HG03280 (cell line): ENCODE results near the gene CCDC60.

Source experiments
- ATAC-seq: cut with Tn5 transposase; IDR thresholded peaks from one replicate; pipeline ENCODE4 v1.9.1; 2021; ENCODE audit warnings: mild to moderate bottlenecking, moderate library complexity; ENCODE audit not compliant: unreplicated experiment

The CCDC60 gene

DNA sequence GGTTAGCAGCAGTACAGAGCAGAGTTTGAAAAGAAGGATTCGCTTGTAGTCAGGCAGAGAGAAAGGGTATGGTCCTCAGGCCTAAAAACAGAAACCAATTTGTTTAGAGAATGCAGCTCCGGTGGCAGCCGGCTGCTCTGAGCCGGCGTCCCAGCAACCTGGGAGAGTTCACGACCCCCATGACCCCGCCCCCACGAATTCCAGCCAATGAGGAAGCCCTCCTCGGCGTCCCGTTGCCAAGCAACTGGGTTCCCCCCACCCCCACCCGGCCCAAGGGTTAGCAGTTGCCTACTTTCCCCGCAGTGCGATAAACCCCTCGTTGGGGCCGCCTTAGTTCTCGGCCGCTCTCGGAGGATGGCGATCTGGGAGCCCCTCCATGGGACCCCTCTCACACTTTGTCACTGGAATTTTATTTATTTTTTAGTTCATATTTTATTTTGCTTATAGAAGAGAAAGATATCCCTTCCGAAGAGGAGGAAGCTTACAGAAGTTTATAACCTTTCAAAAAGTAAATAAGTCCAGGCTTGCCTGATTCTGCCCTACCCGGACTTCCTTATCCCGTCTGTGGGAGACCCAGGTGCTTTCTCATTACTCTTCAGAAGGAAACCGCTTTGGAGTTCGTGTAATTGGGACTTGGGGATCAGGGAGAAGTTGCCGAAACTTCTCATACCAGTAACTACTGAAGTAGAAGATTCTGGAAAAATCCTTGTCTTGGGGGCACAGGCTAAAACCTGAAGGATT, at the start of gene CCDC60:
Gene CCDC60 (plus strand): TSS at position 300 of the 741 bp plus-strand sequence. CDS start 448 bp downstream, outside the sequence.
- no peak for ATAC-seq

DNA sequence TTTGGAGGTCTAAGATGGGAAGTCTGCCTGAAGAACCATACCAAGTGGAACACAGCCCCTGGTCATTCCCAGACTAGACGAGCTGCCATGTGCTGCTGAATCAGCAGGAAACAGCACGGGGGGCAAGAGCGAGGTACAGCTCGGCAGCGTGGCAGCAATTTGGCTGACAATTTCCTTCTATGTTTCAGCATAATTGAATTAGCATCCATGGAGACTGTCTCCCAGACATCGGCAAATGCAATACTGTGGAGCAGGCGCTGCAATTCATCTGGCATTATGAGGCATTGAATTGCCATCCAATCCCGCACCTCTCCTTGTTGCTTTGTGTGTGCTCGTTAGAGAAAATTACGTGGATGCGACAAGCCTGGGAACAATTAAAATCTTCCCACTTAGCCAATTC, 46.0 kb upstream of the CCDC60 start:
- ATAC-seq: no peak

- ATAC-seq: no peak
These were observed 41.5 kb upstream of the CCDC60 start for GRCh38 chr12:119292893-119293630.

- no peak for ATAC-seq
These were observed 40.3 kb upstream of the CCDC60 start for GRCh38 chr12:119294211-119294610.

GRCh38 chr12:119296535-119296934, 38.0 kb upstream of the CCDC60 start:
- ATAC-seq: no peak

DNA sequence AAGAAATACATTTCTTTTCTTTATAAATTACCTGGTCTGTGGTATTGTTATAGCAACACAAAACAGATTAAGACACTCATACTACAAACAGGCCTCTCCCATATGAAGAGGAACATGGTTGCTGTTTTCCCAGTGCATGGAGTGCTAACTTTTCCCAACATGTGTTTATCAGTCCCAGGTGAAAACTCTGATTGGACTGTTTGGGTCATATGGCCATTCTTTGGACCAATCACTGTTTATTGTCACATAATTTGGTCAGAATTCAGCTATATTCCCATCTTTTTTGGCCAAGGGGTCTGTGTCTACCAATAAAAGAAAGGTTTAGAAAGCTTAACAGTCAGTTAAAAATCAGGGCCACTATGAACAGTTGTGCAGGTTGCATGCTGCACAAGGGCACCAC, 35.4 kb upstream of the CCDC60 start:
- no peak for ATAC-seq

- ATAC-seq: no peak
These were observed 33.1 kb upstream of the CCDC60 start for GRCh38 chr12:119301379-119301778.

- no peak for ATAC-seq
These were observed 32.0 kb upstream of the CCDC60 start for GRCh38 chr12:119302451-119303080.

GRCh38 chr12:119306593-119306992, 27.9 kb upstream of the CCDC60 start:
- no peak for ATAC-seq

GRCh38 chr12:119307747-119308146, 26.8 kb upstream of the CCDC60 start:
- no peak for ATAC-seq

DNA sequence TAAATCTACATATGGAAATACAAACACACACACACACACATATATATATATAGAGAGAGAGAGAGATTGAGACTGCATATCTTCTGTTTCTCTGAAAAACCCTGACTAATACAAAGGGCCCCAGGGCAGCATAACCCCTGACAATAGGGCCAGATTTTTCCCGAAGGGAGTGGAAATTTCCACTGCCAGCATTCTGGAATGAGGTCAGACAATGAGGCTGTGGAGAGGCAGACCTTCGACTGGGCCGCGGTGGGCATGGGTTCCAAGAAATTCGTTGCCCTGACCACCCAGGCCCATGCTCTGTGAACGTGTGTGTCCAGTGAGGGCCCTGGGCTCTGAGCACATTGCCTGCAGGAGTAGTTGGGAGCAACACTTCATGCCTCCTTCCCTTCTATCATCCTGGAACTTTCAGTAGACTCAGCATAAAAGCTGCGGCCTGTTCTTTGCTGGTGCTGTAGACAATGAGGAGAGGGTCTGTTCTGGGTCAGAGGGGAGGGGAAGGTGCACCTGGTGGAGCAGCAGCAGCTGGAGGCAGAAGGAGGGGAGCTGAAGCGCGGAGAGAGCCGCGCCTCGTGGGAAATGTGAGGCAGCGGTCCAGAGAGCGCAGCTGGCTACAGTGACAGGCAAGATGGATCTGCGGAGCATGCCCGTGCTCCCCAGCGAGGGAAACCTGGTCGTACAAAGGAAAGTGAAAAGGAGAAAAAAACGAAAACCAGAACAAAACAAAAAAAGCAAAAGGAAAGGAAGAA, 25.6 kb upstream of the CCDC60 start:
- no peak for ATAC-seq

- no peak for ATAC-seq
These were observed 22.7 kb upstream of the CCDC60 start for GRCh38 chr12:119311878-119312277.

GRCh38 chr12:119312904-119313303, 21.6 kb upstream of the CCDC60 start:
- ATAC-seq: no peak

- no peak for ATAC-seq
These were observed 20.2 kb upstream of the CCDC60 start for GRCh38 chr12:119314290-119314689.

DNA sequence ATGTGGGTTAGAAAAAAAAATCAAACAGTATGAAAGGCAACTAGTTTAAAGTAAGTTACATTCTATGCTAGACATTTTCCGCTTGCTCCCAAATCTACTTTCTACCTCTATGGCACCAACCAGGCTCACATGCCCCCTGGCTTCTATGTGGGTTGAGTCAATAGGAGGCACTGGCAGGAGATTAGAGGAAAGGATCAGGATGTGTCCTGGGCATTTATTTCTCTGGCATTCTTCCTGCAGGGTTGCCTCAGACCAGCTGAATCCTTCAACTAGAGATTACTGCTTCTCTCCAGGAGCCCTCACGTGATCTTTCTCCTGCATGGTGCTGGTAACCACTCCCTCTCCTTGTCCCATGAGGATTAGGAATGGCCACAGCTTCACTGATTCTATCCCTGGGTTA, 14.9 kb upstream of the CCDC60 start:
- no peak for ATAC-seq

DNA sequence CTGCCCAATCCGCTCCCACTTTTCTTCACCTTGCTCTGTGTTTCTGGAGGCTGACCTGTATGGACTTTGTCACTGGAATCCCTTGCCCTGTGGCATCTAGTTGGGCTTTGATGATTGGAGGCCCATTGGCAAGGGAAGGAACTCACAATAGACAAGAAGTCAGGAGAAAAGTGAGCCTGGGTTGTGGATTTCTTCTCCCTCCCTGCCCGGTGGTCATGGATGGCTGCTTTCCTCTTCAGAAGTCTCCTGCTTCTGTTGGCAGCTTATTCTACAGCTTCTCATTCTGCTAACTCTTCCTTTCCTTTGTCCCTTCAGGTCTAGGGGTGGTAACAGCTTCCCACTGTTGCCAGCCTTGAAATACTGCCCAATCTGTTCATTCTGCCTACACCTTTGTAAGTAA, 13.9 kb upstream of the CCDC60 start:
- ATAC-seq: no peak

DNA sequence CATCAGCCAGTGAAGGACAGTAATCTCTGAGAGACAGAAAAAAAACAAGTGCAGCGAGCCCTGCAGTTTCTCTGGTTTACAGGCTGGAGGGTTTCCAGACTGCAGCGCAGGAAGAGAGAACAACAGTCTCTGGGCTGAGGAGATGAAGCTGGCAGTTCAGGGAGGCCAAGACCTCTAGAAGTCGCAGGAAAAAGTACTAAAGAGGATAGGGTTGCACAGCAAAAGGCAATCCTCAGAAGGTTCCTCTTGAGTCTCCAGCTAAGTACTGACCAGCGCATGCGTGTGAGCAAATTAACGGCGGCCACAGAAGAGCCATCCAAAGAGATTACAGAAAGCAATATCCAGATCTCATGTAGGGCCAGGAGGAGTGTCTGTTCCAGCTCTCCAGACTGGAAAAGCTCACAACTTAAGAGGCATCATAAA, 12.2 kb upstream of the CCDC60 start:
- ATAC-seq: no peak

GRCh38 chr12:119325813-119326212, 8.7 kb upstream of the CCDC60 start:
- no peak for ATAC-seq

DNA sequence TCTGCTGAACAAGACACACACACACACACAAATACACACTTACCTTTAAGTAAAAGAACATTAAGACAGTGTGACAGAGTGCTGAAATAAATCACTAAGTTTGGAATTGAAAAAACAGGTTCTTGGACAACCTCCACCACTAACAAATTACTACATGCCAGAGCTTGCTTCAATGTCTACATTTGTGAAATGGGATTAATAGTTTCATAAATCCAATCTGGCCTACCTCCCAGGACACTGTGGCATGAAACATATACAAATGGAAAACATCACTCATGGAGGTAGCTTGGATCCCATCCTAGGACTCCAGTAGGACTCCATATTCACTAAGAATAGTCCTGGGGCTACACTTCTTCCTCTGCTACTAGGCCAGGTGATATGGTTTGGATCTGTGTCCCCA, 8.2 kb upstream of the CCDC60 start:
- no peak for ATAC-seq

- ATAC-seq: no peak
These were observed 7.1 kb upstream of the CCDC60 start for GRCh38 chr12:119327471-119327870.

DNA sequence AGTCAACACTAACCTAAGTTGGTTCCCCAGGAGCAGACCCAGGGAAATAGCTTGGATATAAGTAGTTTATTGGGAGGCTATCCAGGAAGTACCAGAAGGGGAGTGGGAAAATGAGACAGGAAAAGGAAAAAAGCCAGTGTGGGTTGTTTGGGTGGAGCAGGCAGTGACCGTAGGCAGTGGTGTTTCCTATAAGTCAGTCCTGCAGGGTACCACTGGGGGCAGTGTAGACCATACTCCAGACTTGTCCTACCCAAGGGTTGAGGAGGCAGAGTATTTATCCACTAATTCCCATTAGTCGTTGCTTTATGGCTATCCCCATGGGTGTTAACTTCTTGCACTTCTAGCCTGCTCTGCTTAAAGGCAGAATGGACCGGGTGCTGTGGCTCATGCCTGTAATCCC, 6.4 kb upstream of the CCDC60 start:
- no peak for ATAC-seq
